A549 (cell line): ENCODE results near the gene ERFE. TPM values are rescaled to one million over a fixed set of nuclear protein-coding genes. Genes with fewer than 3 reads are reported as not detected.

ENCODE experiments used
- ATAC-seq, 2 experiments: fragments of 200-7000 bp in 1 of 2; fragments of >200 bp in 1 of 2; cut with Nextera tagmentation in 1 of 2; cut with Tn5 transposase in 1 of 2; 3 replicates each; pipeline versions ENCODE4 v1.8.0 to v1.9.1; 2018 to 2020; ENCODE audit warnings: mild to moderate bottlenecking in 1 of 2, moderate library complexity in 1 of 2
- CTCF ChIA-PET: fragments of 300-600 bp; sonication (Branson Sonifier 250); formaldehyde crosslinking; extraction: SDS; loops from one replicate; lab custom pipeline; 2021; ENCODE audit warnings: antibody characterized with exemption, inconsistent platforms; lab: Yijun Ruan, JAX
- POLR2A ChIA-PET: fragments of 350-600 bp; formaldehyde crosslinking; extraction: SDS; loops from one replicate; lab custom pipeline; 2021; ENCODE audit warnings: antibody characterized with exemption, inconsistent platforms; lab: Yijun Ruan, JAX
- DNase-seq, 2 experiments: peaks; one replicate each; pipeline versions ENCODE4 v3.0.0 to v3.0.0-alpha.2; 2011 to 2016; ENCODE audit warnings: low read depth in 1 of 2, low spot score in 1 of 2
- FAIRE-seq: peaks from 2 replicates; lab custom pipeline; 2011; peaks lifted over from hg19 to GRCh38; lab: Jason Lieb, UNC
- H3K27ac ChIP-seq, 2 experiments: fragments of >200 bp; sonication (Bioruptor Twin); formaldehyde crosslinking; 3 replicates each; pipeline ENCODE4 v1.5.1; 2016 to 2017
- H3K4me1 ChIP-seq: fragments of >200 bp; sonication (Bioruptor Twin); formaldehyde crosslinking; 3 replicates; pipeline ENCODE4 v1.6.1; 2016
- H3K4me2 ChIP-seq: fragments of >200 bp; sonication (Bioruptor Twin); formaldehyde crosslinking; 3 replicates; pipeline ENCODE4 v1.6.1; 2016
- H3K4me3 ChIP-seq: fragments of >200 bp; sonication (Bioruptor Twin); formaldehyde crosslinking; 3 replicates; pipeline ENCODE4 v1.5.1; 2016
- H3K9me3 ChIP-seq: fragments of >200 bp; sonication (Bioruptor Twin); formaldehyde crosslinking; 3 replicates; pipeline ENCODE4 v1.6.1; 2016
- ATOH8 ChIP-seq: fragments of 250-450 bp; sonication (Bioruptor Pico); IDR thresholded peaks from 2 replicates; pipeline ENCODE4 v1.5.0; 2020; ENCODE audit warnings: low read depth, mild to moderate bottlenecking, moderate library complexity
- CBX2 ChIP-seq: fragments of 200-600 bp; sonication (generic); IDR thresholded peaks from 2 replicates; pipeline ENCODE4 v1.6.1; 2016; ENCODE audit warnings: low read depth, mild to moderate bottlenecking, borderline replicate concordance
- CEBPB ChIP-seq, 2 experiments: fragments of >200 bp in 1 of 2; sonication (Bioruptor Twin) in 1 of 2; formaldehyde crosslinking in 1 of 2; IDR thresholded peaks; 2 replicates each; pipeline ENCODE4 v1.6.1; 2012 to 2016
- CHD4 ChIP-seq: fragments of 200-600 bp; sonication (generic); IDR thresholded peaks from 2 replicates; pipeline ENCODE4 v1.6.1; 2016; ENCODE audit warnings: antibody characterized with exemption, mild to moderate bottlenecking, borderline replicate concordance
- EHF ChIP-seq: fragments of 250-450 bp; sonication (Bioruptor Pico); IDR thresholded peaks from 2 replicates; pipeline ENCODE4 v1.5.0; 2020; ENCODE audit warnings: mild to moderate bottlenecking
- ELK1 ChIP-seq: fragments of 150-350 bp; IDR thresholded peaks from 2 replicates; pipeline ENCODE4 v1.6.1; 2014; ENCODE audit warnings: low read depth, mild to moderate bottlenecking, low read length
- EP300 ChIP-seq, 2 experiments: fragments of >200 bp; sonication (Bioruptor Twin); formaldehyde crosslinking; IDR thresholded peaks; 2 replicates in 1 of 2; 3 replicates in 1 of 2; pipeline ENCODE4 v1.6.1; 2016 to 2017
- FOSB ChIP-seq: fragments of 250-450 bp; sonication (Bioruptor Pico); IDR thresholded peaks from 2 replicates; pipeline ENCODE4 v1.5.0; 2020; ENCODE audit warnings: mild to moderate bottlenecking, moderate library complexity
- GATA3 ChIP-seq: IDR thresholded peaks from 2 replicates; pipeline ENCODE4 v1.6.1; 2012; ENCODE audit warnings: borderline replicate concordance
- HOXA7 ChIP-seq: fragments of 250-450 bp; sonication (Bioruptor Pico); IDR thresholded peaks from 2 replicates; pipeline ENCODE4 v1.5.0; 2020; ENCODE audit warnings: mild to moderate bottlenecking, moderate library complexity
- HOXB5 ChIP-seq: fragments of 250-450 bp; sonication (Bioruptor Pico); IDR thresholded peaks from 2 replicates; pipeline ENCODE4 v1.5.0; 2020; ENCODE audit warnings: mild to moderate bottlenecking, moderate library complexity
- JUN ChIP-seq, 2 experiments: fragments of >200 bp; sonication (Bioruptor Twin); formaldehyde crosslinking; IDR thresholded peaks; 2 replicates in 1 of 2; 3 replicates in 1 of 2; pipeline ENCODE4 v1.6.1; 2016 to 2017
- MAFK ChIP-seq: fragments of 450-650 bp; IDR thresholded peaks from 2 replicates; pipeline ENCODE4 v1.6.1; 2014; ENCODE audit not compliant: partially characterized antibody
- MAZ ChIP-seq: fragments of 150-350 bp; IDR thresholded peaks from 2 replicates; pipeline ENCODE4 v1.6.1; 2014; ENCODE audit warnings: antibody characterized with exemption, low read depth, low read length, borderline replicate concordance
- NPAS2 ChIP-seq: fragments of 250-450 bp; sonication (Bioruptor Pico); IDR thresholded peaks from 2 replicates; pipeline ENCODE4 v1.8.0; 2022; ENCODE audit warnings: mild to moderate bottlenecking, moderate library complexity, borderline replicate concordance
- POLR2AphosphoS2 ChIP-seq: conservative IDR thresholded peaks from 2 replicates; pipeline ENCODE4 v1.6.1; 2012; ENCODE audit warnings: low read length, improper control_type of control experiment, inconsistent platforms
- RAD21 ChIP-seq, 2 experiments: fragments of >200 bp in 1 of 2; sonication (Bioruptor Twin) in 1 of 2; formaldehyde crosslinking in 1 of 2; IDR thresholded peaks in 1 of 2; conservative IDR thresholded peaks in 1 of 2; 2 replicates in 1 of 2; 3 replicates in 1 of 2; pipeline ENCODE4 v1.6.1; 2012 to 2018; ENCODE audit warnings: inconsistent platforms in 1 of 2
- TFCP2L1 ChIP-seq: fragments of 250-450 bp; sonication (Bioruptor Pico); IDR thresholded peaks from 2 replicates; pipeline ENCODE4 v1.5.0; 2021; ENCODE audit warnings: mild to moderate bottlenecking
- USF2 ChIP-seq: fragments of 450-650 bp; IDR thresholded peaks from 2 replicates; pipeline ENCODE4 v1.6.1; 2014; ENCODE audit warnings: antibody characterized with exemption
- ZC3H11A ChIP-seq: fragments of 450-650 bp; IDR thresholded peaks from 2 replicates; pipeline ENCODE4 v1.6.1; 2014; ENCODE audit warnings: antibody characterized with exemption, mild to moderate bottlenecking
- ZFP36 ChIP-seq: fragments of 450-650 bp; IDR thresholded peaks from 2 replicates; pipeline ENCODE4 v1.6.1; 2014; ENCODE audit warnings: borderline replicate concordance; ENCODE audit not compliant: partially characterized antibody
- WGBS: methylation state at CpG from one replicate; pipeline ENCODE4 v1.1.6; 2017; ENCODE audit errors: missing lambda C conversion rate; 5-methylcytosine and 5-hydroxymethylcytosine counted together
- polyA plus RNA-seq, 4 experiments: library from polyadenylated mRNA; depleted of rRNA in 3 of 4; stranded (reverse); fragments of >200 nt; fragmentation: RNase III in 1 of 4; extraction: RNeasy Plus Mini Kit Qiagen cat#74134 plus additional on column Dnase treatment in 1 of 4; gene quantifications; 2 replicates in 3 of 4; 3 replicates in 1 of 4; pipeline ENCODE4 v1.2.3, GENCODE V29; 2011 to 2017

ERFE gene
- polyA plus RNA-seq, 2 of the 4 experiments (the other 2 are of a cell fraction), result 2.6 TPM

- CTCF ChIA-PET, result no interaction called here
Measured at GRCh38 chr2:238131761-238132462, 26.9 kb upstream of the ERFE start.

GRCh38 chr2:238132463-238133450 lies 26.0 kb upstream of the ERFE start:
- FAIRE-seq (no peak), ATAC-seq (no peak), DNase-seq (no peak)
- Histone ChIP-seq H3K9me3 (no peaks in the 10 kb centered on the region), H3K4me3 (no peak overlapping the region), H3K4me1 (peaks cover 10% of the 10 kb centered on the region; the same call in 2 of the 3 replicates), H3K4me2 (no peak overlapping the region), H3K27ac (no peak overlapping the region)
- WGBS, result 88% methylated on average over 20 of the region's 23 CpGs
- ChIA-PET CTCF (interaction anchor here (1.1 kb wide), 1 partner anchor 10 kb away, joined by 3 read pairs; no protein-coding TSS in a partner anchor), POLR2A (no interaction called here)
- TF ChIP-seq NPAS2, result no peak
- no peak for TF ChIP-seq ATOH8 (CRISPR knock-in tag)
- TF ChIP-seq MAFK, result no peak
- no peak for TF ChIP-seq CEBPB (IDR thresholded peaks at IDR 0.05)
- TF ChIP-seq ELK1, result no peak
- no peak for TF ChIP-seq TFCP2L1 (CRISPR knock-in tag)
- TF ChIP-seq HOXA7 (CRISPR knock-in tag), result no peak
- no peak for TF ChIP-seq HOXB5 (CRISPR knock-in tag)
- TF ChIP-seq USF2, result no peak
- no peak for TF ChIP-seq RAD21 (conservative IDR thresholded peaks at IDR 0.05 in 1 of 2, IDR thresholded peaks at IDR 0.05 in 1 of 2)
- no peak for TF ChIP-seq ZFP36
- TF ChIP-seq CBX2, result no peak
- no peak for TF ChIP-seq MAZ
- TF ChIP-seq FOSB, result no peak

More at GRCh38 chr2:238131761-238132462, 26.9 kb upstream of the ERFE start:
- H3K4me1 ChIP-seq, result peaks cover 2% of the 10 kb centered on the region; the same call in 2 of the 3 replicates
- no peak overlapping the region for H3K4me3 ChIP-seq
- ATAC-seq (no peak), DNase-seq (no peak), FAIRE-seq (no peak)
- no peaks in the 10 kb centered on the region for H3K9me3 ChIP-seq
- 81% methylated on average over 10 of the region's 14 CpGs for whole genome bisulfite sequencing
- POLR2A ChIA-PET, result no interaction called here
- no peak overlapping the region for H3K4me2 ChIP-seq
- no peak overlapping the region for H3K27ac ChIP-seq
- no peak for TF ChIP-seq EP300 (IDR thresholded peaks at IDR 0.05)
- TF ChIP-seq HOXB5 (CRISPR knock-in tag), result no peak
- TF ChIP-seq MAZ, result no peak
- TF ChIP-seq GATA3, result no peak
- TF ChIP-seq ZC3H11A, result no peak
- TF ChIP-seq JUN (IDR thresholded peaks at IDR 0.05), result no peak
- TF ChIP-seq RAD21 (conservative IDR thresholded peaks at IDR 0.05 in 1 of 2, IDR thresholded peaks at IDR 0.05 in 1 of 2), result no peak
- TF ChIP-seq POLR2AphosphoS2, result no peak
- no peak for TF ChIP-seq EHF
- no peak for TF ChIP-seq CHD4
- TF ChIP-seq, all 56 proteins: peak for 0
